CD4-positive, alpha-beta T cell treated with Interleukin-12 subunit alpha and Interleukin-12 subunit beta, for 1 hour (primary cell): ENCODE results near the gene ABCC6.

Experiments
- DNase-seq: peaks from one replicate; pipeline ENCODE4 v3.0.0-alpha.2; 2020

The ABCC6 gene

DNA sequence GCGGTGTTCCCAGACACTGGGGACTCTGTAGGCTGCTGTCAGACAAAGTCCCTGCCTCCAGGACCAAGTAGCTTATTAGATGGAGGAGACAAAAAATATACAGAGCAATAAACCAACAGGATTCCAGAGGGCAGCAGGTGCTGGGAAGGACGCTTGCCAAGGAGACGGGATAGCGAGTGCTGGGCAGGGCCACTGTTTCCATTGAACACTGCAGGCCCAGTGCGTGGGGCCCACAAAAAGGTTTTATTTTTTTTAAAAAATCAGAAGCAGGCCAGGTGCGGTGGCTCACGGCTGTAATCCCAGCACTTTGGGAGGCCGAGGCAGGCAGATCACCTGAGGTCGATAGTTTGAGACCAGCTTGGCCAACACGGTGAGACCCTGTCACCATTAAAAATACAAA lies 84.2 kb downstream of the ABCC6 start:
- no peak for DNase-seq

GRCh38 chr16:16138034-16138635 lies 85.2 kb downstream of the ABCC6 start:
- no peak for DNase-seq

- no peak for DNase-seq
Observed at GRCh38 chr16:16137110-16137509, 86.2 kb downstream of the ABCC6 start.

- DNase-seq = no peak
Observed at GRCh38 chr16:16136588-16136987, 86.7 kb downstream of the ABCC6 start.

- DNase-seq = no peak
Observed at GRCh38 chr16:16133943-16134604, 89.2 kb downstream of the ABCC6 start.

GRCh38 chr16:16131659-16132058 lies 91.6 kb downstream of the ABCC6 start:
- DNase-seq = no peak

DNA sequence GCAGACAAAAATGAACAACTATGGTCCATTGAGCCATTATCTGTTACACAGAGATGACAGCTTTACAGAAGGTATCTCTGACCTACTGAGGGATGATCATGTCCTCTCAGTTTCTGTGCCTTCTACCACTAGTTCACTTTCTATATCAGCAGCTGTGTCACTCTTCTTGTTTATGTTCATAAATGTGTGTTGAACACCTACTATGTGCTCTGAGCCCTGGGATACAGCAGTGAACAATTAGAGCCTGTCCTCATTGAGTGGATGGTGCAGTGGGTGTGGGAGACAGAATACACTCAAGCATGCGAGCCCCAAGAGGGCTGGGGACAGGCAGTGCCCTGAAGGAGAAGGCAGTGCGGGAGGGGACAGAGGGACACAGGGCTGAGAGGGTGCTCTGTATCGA lies 92.1 kb downstream of the ABCC6 start:
- no peak for DNase-seq

DNA sequence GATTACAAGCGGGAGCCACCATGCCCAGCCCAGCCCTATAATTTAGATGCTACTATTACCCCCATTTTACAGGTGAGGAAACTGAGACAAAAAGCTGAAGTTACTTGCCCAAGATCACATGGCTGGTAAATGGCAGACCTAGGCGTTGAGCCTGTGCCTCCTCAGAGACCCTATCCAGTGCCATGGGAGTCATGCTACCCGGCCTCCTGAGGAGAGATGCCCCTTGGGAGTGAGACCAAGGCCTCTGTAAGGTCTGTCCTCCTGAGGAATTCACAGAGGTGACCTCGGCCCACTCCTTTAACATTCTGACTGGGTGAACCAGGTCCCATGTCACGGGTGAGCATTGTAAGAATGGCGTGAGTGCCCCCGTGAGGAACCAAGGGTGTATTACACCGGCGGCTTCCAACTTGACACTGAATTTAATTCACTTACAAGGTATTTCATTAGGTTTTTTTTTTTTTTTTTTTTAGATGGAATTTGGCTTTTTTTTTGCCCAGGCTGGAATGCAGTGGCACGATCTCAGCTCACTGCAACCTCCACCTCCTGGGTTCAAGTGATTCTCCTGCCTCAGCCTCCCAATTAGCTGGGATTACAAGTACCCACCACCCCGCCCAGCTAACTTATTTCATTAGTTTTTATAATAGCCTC lies 95.7 kb downstream of the ABCC6 start:
- peak; percentile 74 for DNase-seq

DNA sequence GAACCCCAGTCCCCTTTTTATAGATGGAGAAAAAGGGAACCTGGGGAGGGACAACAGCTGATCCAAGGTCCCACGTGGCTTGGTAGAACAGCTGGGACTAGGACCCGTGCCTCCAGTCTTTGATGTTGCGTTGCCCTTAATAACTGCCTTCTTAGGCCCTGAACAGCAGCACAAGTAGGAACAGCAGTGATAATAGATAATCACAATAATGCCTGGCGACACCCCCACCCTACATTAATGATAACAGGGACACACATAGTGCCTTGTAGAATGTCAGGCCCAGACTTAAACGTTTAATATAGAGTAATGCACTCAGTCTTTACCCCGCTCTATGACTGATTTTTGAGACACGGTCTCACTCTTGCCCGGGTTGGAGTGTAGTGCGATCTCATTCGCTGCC lies 96.4 kb downstream of the ABCC6 start:
- no peak for DNase-seq

GRCh38 chr16:16124974-16125373 lies 98.3 kb downstream of the ABCC6 start:
- no peak for DNase-seq

DNA sequence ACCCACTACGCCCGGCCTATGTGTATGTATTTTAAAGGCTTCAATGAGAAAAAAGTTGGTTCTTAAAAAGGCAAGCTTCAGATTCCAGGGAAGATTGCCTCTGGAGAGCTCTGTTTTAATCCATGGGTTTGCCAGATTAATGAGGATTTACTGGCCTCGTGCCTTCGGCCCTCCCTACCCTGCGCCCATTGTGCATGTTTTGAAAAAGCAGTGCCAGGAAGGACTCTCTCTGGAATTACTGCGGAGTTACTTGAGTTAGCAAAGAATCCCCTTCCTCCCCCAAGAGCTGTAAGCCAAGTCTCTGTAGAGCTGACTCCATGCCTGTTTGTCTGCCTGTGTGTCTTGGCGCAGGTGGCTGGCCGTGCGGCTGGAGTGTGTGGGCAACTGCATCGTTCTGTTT lies 98.9 kb downstream of the ABCC6 start:
- DNase-seq = no peak

GRCh38 chr16:16122264-16122663 lies 101.0 kb downstream of the ABCC6 start:
- DNase-seq = no peak

DNA sequence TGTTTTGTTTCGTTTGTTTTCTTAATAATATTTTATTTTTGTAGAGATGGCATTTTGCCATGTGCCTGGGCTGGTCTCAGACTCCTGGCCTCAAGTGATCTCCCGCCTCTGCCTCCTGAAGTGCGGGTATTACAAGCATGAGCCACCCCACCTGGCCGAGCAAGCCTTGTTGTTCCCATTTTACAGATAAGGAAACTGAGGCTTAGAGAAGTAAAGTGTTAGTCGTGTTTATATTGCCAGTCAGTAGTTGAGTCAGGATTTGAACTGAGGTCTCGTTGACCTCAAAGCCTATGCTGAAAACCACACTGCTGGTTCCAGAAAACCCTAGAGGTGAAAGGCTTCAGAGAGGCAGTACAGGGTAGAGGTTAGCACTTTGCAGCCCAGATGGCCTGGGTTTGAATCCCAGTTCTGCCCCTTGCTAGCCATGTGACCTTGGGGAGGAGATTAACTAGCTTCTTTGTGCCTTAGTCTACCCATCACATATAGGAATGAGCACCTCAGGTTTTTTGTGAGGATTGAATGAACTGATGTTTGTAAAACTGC lies 102.0 kb downstream of the ABCC6 start:
- DNase-seq = no peak

- DNase-seq = no peak
Observed at GRCh38 chr16:16120382-16121184, 102.7 kb downstream of the ABCC6 start.

DNA sequence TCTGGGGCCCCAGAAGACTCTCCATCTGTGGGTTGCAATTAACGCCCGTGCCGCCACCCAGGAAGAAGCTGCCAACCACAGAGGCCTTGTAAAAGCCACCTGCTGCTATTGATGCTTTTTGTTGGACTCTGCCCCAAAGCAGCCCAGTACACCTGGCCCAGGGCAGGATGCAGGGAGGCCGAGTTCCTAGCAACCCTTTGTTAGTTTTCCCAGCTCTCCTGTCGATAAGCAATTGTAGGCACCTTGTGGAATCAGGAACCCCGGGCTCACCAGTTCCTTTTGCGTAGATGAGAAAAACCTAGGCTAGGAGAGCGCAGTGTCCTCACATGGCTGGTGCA lies 103.3 kb downstream of the ABCC6 start:
- DNase-seq = no peak

DNA sequence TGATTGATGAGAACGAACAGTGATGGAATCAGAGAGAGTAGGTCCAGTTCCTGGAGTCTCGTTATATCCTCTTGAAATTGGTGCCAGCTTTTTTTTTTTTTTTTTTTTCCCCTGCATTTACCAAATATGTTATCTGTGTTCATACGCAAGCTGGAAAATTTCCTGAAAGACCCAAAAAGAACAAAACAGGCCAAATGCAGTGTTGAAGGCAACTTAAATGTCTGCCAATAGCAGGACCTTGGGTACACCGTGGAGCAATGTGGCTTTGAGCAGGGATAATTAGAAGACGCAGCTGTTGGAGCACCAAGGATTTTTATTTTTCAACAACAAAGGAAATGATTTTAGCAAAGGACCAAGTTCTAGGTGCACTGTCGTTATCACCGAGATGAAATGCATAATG lies 105.0 kb downstream of the ABCC6 start:
- no peak for DNase-seq

GRCh38 chr16:16116841-16117240 lies 106.5 kb downstream of the ABCC6 start:
- DNase-seq = no peak

DNA sequence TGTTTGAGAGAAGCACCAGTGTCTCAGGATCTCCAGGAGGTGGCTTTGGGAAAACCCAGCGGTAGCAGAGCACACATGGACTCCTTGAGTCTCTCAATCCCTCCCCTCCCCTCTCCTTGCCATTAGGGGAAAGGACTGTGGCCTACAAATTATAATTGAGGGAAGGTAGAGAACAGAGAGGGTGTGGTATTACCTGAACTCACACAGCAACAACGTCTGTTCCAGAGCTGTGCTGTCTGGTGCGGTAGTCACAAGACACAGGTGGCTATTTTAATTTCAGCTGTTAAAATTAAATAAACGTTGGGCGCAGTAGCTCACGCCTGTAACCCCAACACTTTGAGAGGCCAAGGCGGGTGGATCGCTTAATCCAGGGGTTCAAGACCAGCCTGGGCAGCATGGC lies 110.2 kb downstream of the ABCC6 start:
- DNase-seq = no peak

- DNase-seq = no peak
Observed at GRCh38 chr16:16112450-16113053, 110.7 kb downstream of the ABCC6 start.

- no peak for DNase-seq
Observed at GRCh38 chr16:16111639-16112038, 111.7 kb downstream of the ABCC6 start.

- DNase-seq = no peak
Observed at GRCh38 chr16:16110111-16110490, 113.2 kb downstream of the ABCC6 start.

GRCh38 chr16:16109453-16110110 lies 113.7 kb downstream of the ABCC6 start:
- DNase-seq = no peak

DNA sequence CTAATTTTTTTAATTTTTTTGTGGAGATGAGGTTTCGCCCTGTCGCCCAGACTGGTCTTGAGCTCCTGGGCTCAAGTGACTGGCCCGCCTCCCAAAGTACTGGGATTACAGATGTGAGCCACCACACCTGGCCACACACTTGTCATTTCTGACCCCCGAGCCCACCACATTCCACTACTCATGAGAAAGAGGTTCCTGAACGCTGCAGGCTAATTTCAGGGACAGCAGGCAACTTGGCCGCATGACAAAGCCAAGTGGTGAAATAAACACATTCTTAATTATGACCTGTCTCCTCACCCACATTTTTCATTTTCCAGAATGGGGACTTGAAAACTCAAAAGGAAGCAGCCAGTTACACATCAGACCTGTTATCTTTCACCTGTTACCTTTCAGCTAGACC lies 114.5 kb downstream of the ABCC6 start:
- no peak for DNase-seq
